ENCODE data around the gene RNF150.
"Not testable (repeated sequence)": the region's sequence is repeated elsewhere in the genome, so short reads cannot be mapped to it uniquely, and the experiment has no call there.

The RNF150 gene

GRCh38 chr4:141074098-141074878 is 59.0 kb downstream of the RNF150 start:
- no peak for DNase-seq

- DNase-seq = no peak
Observed at GRCh38 chr4:141066690-141067089, 66.6 kb downstream of the RNF150 start.

GRCh38 chr4:141065872-141066271 is 67.4 kb downstream of the RNF150 start:
- DNase-seq = no peak

- no peak for DNase-seq
Observed at GRCh38 chr4:141062651-141063050, 70.6 kb downstream of the RNF150 start.

- no peak for DNase-seq
Observed at GRCh38 chr4:141058591-141059512, 74.4 kb downstream of the RNF150 start.

DNA sequence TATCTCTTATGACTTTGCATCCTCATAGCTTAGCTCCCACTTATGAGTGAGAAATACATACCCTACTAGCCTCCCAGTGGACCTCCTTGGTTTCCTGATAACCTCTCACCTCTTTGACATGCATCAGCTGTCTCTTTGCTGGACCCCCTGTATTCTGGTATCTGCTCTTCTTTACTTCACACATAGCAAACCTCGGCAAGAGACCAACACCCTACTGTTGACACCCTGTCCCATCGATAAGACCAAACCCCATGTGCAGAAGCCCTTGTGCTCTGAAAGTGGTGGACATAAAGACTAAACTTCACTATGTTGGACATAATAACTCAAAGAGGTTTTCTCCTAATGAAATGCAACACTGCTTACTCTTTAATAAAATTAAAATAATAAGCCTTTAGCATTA is 75.7 kb downstream of the RNF150 start:
- DNase-seq = no peak

DNA sequence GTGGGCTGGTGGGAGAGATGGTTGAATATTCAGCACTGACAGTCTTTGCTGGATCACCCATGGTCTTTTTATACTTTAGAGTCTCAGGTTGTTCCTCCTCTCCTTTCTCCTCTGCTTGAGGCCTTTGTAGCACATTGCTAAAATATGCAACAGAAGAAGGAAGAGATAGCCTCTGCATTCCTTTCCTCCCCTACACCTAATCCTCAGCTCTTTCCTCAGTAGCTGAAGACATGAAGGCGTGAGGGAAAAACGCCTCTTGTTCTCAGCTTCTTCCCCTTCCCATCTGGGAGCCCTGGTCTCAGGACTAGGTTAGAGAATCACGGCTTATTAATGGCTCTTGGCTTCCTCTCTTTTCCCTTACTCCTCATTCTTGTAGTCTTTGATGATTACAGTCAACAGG is 76.8 kb downstream of the RNF150 start:
- no peak for DNase-seq

GRCh38 chr4:141054446-141054845 is 78.8 kb downstream of the RNF150 start:
- no peak for DNase-seq

GRCh38 chr4:141050999-141051398 is 82.3 kb downstream of the RNF150 start:
- DNase-seq = not testable (repeated sequence)

DNA sequence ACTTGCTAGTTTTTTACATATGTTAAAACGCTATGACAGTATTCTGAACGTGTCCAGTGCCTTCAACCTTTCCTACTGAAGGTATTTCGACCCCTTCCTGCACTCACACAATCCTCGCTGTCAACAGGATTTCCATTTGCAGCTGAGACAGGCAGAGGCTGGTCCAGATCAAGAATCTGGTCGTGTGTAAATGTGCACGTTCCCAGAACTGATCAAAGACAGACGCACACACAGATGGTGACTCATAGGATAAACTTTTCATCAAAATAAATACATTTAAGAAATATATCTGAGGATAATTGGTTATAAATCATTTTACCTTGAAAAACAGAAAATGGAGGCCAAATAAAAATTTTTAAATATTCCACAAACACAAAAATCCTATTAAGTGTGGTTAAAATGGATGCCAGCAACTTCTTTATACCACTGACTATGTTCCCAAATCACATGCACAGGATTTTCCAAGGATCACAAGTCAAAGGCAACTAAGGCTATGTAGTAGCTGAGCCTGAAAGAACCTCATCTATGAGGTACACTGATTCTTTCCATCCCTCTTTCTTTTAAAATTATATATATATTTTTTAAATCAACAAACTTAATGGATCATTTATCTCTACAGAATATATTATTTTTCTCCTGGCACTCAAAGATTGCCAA is 85.9 kb downstream of the RNF150 start:
- DNase-seq = no peak

GRCh38 chr4:141046255-141046654 is 87.0 kb downstream of the RNF150 start:
- no peak for DNase-seq

GRCh38 chr4:141045848-141046247 is 87.4 kb downstream of the RNF150 start:
- DNase-seq = no peak

GRCh38 chr4:141041021-141041476 is 92.2 kb downstream of the RNF150 start:
- DNase-seq = no peak

DNA sequence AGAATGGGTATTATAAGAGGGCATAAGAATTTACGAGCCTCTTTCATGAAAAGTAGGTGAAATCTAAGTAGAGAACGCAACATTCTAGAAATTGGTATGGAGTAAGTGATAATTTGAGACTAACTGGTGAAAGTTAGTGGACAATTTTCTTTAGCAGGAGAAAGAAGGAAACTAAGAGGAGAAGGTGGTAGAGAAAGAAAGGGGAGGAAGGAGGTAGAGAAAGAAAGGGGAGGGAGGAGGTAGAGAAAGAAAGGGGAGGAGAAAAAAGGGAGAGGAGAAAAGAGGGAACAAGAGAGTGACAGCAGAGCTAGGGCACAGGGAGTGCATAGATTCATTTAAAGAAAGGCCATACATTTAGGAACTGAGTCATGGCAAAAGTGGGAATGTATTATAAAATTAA is 94.1 kb downstream of the RNF150 start:
- no peak for DNase-seq

GRCh38 chr4:141038428-141038827 is 94.8 kb downstream of the RNF150 start:
- DNase-seq = no peak

DNA sequence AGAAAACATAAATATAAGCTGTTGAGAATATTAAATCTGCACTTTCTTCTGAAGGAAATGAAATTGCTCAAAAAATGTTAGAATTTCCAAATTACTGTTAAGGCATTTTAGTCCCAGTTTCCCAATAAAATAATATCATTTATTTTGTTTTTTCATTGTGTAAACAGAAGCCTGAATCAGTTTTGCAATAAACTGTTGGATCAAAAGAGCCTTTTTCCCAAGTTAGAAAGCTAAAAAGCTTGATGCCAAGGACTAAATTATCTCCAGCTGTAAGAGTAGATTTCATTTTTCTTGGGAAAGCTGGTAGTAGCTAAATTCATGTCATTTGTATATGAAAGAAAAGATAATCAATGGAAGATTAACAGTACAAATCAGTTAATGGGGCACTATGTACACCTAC is 95.8 kb downstream of the RNF150 start:
- DNase-seq = no peak

- DNase-seq = no peak
Observed at GRCh38 chr4:141036786-141037185, 96.5 kb downstream of the RNF150 start.

- no peak for DNase-seq
Observed at GRCh38 chr4:141035920-141036319, 97.3 kb downstream of the RNF150 start.

DNA sequence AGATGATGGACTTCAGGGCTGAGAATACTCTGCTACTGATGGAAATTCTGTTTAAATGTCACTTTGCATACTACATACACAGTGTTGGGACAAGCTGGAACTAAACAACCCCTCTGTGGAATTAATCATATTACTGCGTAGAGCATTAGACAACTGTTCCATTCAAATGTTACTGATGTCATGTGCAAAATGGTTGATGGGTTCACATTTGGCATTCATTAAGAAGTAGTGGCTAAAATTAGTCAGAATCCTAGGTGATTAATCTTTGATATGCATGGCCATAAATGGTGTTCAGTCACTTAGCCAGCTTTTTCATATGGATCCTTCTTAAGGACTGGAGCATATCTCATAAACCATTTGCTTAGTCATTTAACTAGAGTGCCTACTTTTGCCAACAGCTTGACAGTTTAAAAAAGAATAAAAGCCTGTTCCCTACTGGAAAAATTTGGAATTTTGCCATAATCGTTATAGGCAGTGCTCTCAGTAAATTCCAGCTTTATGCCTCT is 105.2 kb downstream of the RNF150 start:
- DNase-seq = no peak

GRCh38 chr4:141027421-141027820 is 105.8 kb downstream of the RNF150 start:
- no peak for DNase-seq

- DNase-seq = no peak
Observed at GRCh38 chr4:141026900-141027299, 106.4 kb downstream of the RNF150 start.

DNA sequence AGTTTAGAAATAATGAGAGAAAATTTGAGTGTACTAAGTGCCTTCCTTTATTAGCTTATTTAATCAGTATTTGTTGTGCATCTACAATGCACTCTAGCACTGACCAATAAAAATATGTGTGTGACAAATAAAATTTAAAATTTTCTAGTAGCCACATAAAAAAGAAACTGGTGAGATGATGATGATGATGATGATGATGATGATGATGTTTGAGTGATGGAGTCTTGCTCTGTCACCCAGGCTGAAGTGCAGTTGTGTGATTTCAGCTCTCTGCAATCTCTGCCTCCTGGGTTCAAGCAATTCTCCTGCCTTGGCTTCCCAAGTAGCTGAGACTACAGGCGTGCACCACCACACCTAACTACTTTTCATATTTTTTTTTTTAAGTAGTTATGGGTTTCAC is 110.2 kb downstream of the RNF150 start:
- no peak for DNase-seq

DNA sequence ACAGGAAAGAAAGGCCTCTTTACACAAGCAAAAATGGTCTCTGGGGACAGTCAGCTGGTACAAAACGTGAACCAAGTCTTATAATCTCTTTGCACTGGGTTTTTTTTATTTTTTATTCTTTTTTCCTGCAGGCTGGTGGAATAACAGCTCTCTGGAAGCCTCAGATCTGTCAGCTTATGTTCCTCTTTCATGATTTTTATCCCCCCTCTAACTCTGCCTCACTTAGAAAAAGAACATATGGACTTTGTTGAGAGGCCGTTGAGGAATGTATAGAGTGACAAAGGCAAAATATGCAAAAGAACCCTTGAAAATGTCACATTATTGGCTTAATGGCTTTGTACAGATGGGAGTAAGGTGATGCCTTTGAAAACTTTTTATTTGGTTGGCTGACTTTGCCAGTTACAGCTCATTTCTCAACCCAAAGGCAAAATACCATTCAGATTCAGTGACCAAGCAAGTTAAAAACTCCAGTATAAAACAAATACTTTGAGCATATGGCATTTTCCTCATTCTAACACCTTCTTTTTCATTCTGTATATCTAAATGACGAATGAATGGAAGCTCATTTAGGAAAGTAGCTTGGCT is 111.1 kb downstream of the RNF150 start:
- DNase-seq = no peak
